GM19238 (cell line): Measurements from ENCODE around the gene REC114.

Experiments
- DNase-seq: peaks from one replicate; pipeline ENCODE4 v3.0.0; 2011; ENCODE audit warnings: low spot score; ENCODE audit not compliant: insufficient read length

The REC114 gene

GRCh38 chr15:73602992-73603391 is 160.0 kb downstream of the REC114 start:
- no peak for DNase-seq

GRCh38 chr15:73604477-73604876 is 161.5 kb downstream of the REC114 start:
- no peak for DNase-seq

GRCh38 chr15:73605759-73606436 is 162.9 kb downstream of the REC114 start:
- no peak for DNase-seq

- no peak for DNase-seq
Observed at GRCh38 chr15:73607405-73607804, 164.4 kb downstream of the REC114 start.

GRCh38 chr15:73607843-73608242 is 164.9 kb downstream of the REC114 start:
- no peak for DNase-seq

GRCh38 chr15:73608475-73608874 is 165.5 kb downstream of the REC114 start:
- DNase-seq = no peak

GRCh38 chr15:73608941-73609340 is 166.0 kb downstream of the REC114 start:
- DNase-seq = no peak
